ENCODE measurements around the gene LTBP1. TPM values are rescaled to one million over a fixed set of nuclear protein-coding genes. Genes with fewer than 3 reads are reported as not detected.

The LTBP1 gene
- total and polyA plus RNA-seq, 8 donors: 11.0 to 134 (median 25.6) TPM

GRCh38 chr2:33444967-33445366 is 498.2 kb downstream of the LTBP1 start:
- TF ChIP-seq CTCF (IDR thresholded peaks at IDR 0.05): no peak
- no peak for TF ChIP-seq POLR2A (IDR thresholded peaks at IDR 0.05)
- no peak for TF ChIP-seq POLR2AphosphoS5 (IDR thresholded peaks at IDR 0.05)
- TF ChIP-seq EP300 (IDR thresholded peaks at IDR 0.05): no peak
- Histone ChIP-seq H3K36me3 (no peaks in the 10 kb centered on the region), H3K9me3 (no peaks in the 10 kb centered on the region)

GRCh38 chr2:33448220-33448899 is 501.6 kb downstream of the LTBP1 start:
- H3K4me1 ChIP-seq: no peaks in the 10 kb centered on the region
- TF ChIP-seq CTCF (IDR thresholded peaks at IDR 0.05) (no peak), POLR2AphosphoS5 (IDR thresholded peaks at IDR 0.05) (no peak), EP300 (IDR thresholded peaks at IDR 0.05) (no peak), POLR2A (IDR thresholded peaks at IDR 0.05) (no peak)
- no peak overlapping the region for H3K4me3 ChIP-seq
- 57 to 82% (median 78%) methylated on average over 2 of the region's 2 CpGs for WGBS, 5 donors
- H3K27ac ChIP-seq: no peak overlapping the region
- intact Hi-C loops (cut with DNase I; ENCODE audit: low total_unique reads): no loop called here
- H3K27me3 ChIP-seq: no peaks in the 10 kb centered on the region
- DNase-seq: no peak
- H3K9me3 ChIP-seq: peaks cover 0 to 15% (median 13%) of the 10 kb centered on the region in 4 donors
- H3K36me3 ChIP-seq: peaks cover 0 to 4% (median 0%) of the 10 kb centered on the region in 4 donors

More at GRCh38 chr2:33444967-33445366, 498.2 kb downstream of the LTBP1 start:
- H3K27ac ChIP-seq: no peak overlapping the region
- no peak overlapping the region for H3K4me3 ChIP-seq
- WGBS, 5 donors: 60 to 73% (median 65%) methylated on average over 2 of the region's 2 CpGs
- DNase-seq: no peak
- H3K4me1 ChIP-seq: peaks cover 0 to 9% (median 0%) of the 10 kb centered on the region in 4 donors
- H3K27me3 ChIP-seq: no peaks in the 10 kb centered on the region
- intact Hi-C loops (cut with DNase I; ENCODE audit: low total_unique reads): no loop called here

Small RNAs within 50 kb of the gene (small RNA-seq; reads per million reads assigned to genes)
- 0 reads per million in 4 donors for gene RF00019
- gene RNA5SP91: 0 reads per million in 4 donors
- 0 reads per million in 4 donors for gene RNA5SP92
